Subcutaneous adipose tissue (tissue), 4 donors: ENCODE measurements around the gene CLCN7. TPM values are rescaled to one million over a fixed set of nuclear protein-coding genes. Genes with fewer than 3 reads are reported as not detected.

Source experiments
- CTCF ChIP-seq: fragments of 450-650 bp; IDR thresholded peaks from one replicate; pipeline ENCODE4 v1.5.1; 2016; ENCODE audit warnings: low read depth, mild to moderate bottlenecking, control low read depth, antibody characterized with exemption, moderate library complexity
- total RNA-seq, 4 donors: library from RNA; depleted of rRNA; stranded (reverse); fragments of >200 nt; gene quantifications; one replicate each; pipeline ENCODE4 v1.1.0, GENCODE V29; 2016

Gene CLCN7
- total RNA-seq, 4 donors from 2014 or later: 44.9 to 73.3 (median 56.6) TPM

DNA sequence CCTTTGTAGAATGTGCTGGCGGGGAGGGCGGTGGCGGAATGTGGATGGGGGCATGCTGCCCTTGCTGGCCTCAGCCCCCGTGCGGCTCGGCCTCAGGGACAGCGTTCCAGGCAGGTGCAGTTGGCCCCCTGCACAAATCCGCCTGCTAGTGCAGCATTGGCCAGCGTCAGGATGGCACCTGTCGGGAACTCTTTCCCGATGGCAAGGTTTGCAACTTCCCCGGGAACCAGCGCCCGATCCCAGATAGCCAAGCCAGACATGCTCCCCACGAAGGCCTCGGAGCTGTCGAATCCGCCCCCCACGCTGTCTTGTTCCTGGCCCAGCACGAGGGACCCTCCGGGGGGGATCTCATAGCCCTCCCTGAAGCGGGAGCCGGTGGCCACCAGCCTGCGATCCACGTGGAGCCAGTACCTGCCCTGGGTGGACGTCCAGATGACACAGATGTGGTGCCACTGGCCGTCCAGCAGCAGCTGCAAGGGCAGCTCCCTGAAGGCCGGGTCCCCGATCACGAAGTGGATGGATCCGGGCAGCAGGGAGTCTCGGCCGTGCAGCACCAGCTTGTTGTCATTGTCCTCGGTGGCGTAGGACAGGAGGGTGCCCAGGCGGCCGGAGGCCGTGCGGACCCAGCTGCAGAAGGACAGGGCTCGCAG is 11.1 kb upstream of the CLCN7 start:
- TF ChIP-seq CTCF: no peak

GRCh38 chr16:1481906-1482835 is 7.3 kb upstream of the CLCN7 start:
- no peak for TF ChIP-seq CTCF

GRCh38 chr16:1477033-1477432 is 2.2 kb upstream of the CLCN7 start:
- no peak for TF ChIP-seq CTCF

DNA sequence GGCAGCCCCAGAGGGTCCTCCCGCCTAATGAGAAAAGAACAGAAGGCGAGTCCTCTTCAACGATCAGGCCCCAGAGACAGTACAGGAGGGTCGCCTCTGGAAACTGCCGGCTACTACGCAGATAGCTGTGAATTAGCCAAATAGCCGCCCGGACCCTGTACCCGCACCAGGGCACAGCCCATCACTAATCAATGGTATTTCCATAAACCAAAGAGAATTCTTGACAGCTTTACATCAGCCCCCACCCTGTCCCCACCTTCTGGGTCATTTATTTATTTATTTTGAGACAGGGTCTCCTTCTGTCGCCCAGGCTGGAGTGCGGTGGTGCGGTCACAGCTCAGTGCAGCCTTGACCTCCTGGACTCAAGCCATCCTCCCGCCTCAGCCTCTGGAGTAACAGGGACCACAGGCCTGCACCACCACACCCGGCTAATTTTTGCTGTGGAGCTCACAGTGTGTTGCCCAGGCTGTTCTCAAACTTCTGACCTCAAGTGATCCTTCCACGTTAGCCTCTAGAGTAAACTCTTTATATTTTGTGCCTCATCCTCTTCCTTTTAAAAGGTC is 805 bp upstream of the CLCN7 start:
- TF ChIP-seq CTCF: no peak

DNA sequence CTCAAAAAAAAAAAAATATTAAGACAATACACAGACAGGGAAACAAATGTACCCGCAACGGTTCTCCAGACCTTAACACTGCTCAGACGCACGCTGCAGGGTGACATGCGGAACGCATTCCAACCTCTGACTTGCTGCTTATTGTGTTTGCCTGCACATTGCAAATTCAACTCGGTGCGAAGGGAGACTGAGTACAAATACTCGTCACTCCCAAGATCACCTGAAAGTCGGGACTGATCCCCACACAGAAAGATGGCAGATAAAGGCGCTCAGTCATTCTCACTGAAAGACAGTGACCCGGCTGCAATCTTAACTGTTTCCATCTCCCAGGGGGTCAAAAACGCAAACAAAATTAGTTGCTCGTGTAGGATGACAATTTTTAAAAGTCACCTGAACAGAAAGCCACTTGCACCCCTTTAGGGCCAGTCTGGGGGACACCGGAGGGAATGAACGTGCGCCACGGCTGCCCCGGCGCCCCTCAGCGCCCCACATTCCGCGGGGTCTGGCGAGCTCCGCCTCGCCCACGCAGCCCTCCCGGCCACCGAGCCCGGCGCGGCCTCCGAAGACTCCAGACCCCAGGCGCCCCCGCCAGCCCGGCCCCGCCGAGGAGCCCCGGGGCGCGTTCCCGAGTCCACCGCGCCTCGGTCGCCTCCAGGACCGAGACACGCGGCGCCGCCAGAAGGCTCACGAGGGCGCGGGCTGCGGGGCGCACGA is 589 bp downstream of the CLCN7 start:
- no peak for TF ChIP-seq CTCF

GRCh38 chr16:1472974-1473373 is 1.9 kb downstream of the CLCN7 start:
- no peak for TF ChIP-seq CTCF
